PC-3 (cell line): ENCODE measurements around the gene ATE1. TPM values are rescaled to one million over a fixed set of nuclear protein-coding genes. Genes with fewer than 3 reads are reported as not detected.

Experiments
- ATAC-seq: fragments of 200-7000 bp; cut with Tn5 transposase; 2 replicates; pipeline ENCODE4 v1.9.1; 2020; ENCODE audit warnings: mild to moderate bottlenecking, moderate library complexity
- BruUV-seq: library from RNA; stranded (reverse); fragments of 400-500 nt; replicated peaks from 2 replicates; lab custom pipeline; 2021; lab: Mats Ljungman, UMichigan
- CTCF ChIA-PET: fragments of 300-600 bp; sonication (Branson Sonifier 250); formaldehyde crosslinking; loops from one replicate; lab custom pipeline; 2022; ENCODE audit warnings: antibody characterized with exemption; lab: Charles Lee
- POLR2A ChIA-PET: fragments of 300-600 bp; sonication (Branson Sonifier 250); formaldehyde crosslinking; loops from one replicate; lab custom pipeline; 2022; ENCODE audit warnings: antibody characterized with exemption; ENCODE audit not compliant: unreplicated experiment; lab: Charles Lee
- DNase-seq: peaks from one replicate; pipeline ENCODE4 v3.0.0-alpha.2; 2015
- H2AFZ ChIP-seq: fragments of 300-600 bp; sonication (generic); 2 replicates; pipeline ENCODE4 v1.6.0; 2016; ENCODE audit warnings: antibody characterized with exemption, low read length
- H3F3A ChIP-seq: fragments of 300-600 bp; sonication (generic); one replicate; pipeline ENCODE4 v1.6.0; 2017; ENCODE audit warnings: antibody characterized with exemption, low read length, control low read depth, mild to moderate bottlenecking; ENCODE audit not compliant: unreplicated experiment
- H3K27ac ChIP-seq: fragments of 300-600 bp; sonication (generic); 2 replicates; pipeline ENCODE4 v1.5.1; 2016; ENCODE audit warnings: mild to moderate bottlenecking, low read length
- H3K27me3 ChIP-seq: fragments of 300-600 bp; sonication (generic); 2 replicates; pipeline ENCODE4 v1.6.1; 2016; ENCODE audit warnings: low read length, mixed read lengths
- H3K36me3 ChIP-seq: fragments of 300-600 bp; sonication (generic); 2 replicates; pipeline ENCODE4 v1.6.1; 2016; ENCODE audit warnings: low read depth, mixed run types, low read length, mixed read lengths
- H3K4me1 ChIP-seq: fragments of 300-600 bp; sonication (generic); 2 replicates; pipeline ENCODE4 v1.5.1; 2016; ENCODE audit warnings: low read length; ENCODE audit not compliant: insufficient read depth
- H3K4me2 ChIP-seq: fragments of 300-600 bp; sonication (generic); 2 replicates; pipeline ENCODE4 v1.6.0; 2016; ENCODE audit warnings: low read length
- H3K4me3 ChIP-seq: fragments of 300-600 bp; sonication (generic); 2 replicates; pipeline ENCODE4 v1.5.1; 2016; ENCODE audit warnings: mild to moderate bottlenecking, low read length, mixed read lengths
- H3K79me2 ChIP-seq: fragments of 300-600 bp; sonication (generic); 2 replicates; pipeline ENCODE4 v1.6.1; 2017; ENCODE audit warnings: low read length, mixed read lengths
- H3K9ac ChIP-seq: fragments of 300-600 bp; sonication (generic); 2 replicates; pipeline ENCODE4 v1.6.0; 2016; ENCODE audit warnings: mild to moderate bottlenecking, low read length
- H3K9me2 ChIP-seq: fragments of 300-600 bp; sonication (generic); replicated peaks from 2 replicates; pipeline ENCODE4 v1.6.1; 2016; ENCODE audit warnings: mixed run types, low read length, mixed read lengths
- H3K9me3 ChIP-seq: fragments of 300-600 bp; sonication (generic); 2 replicates; pipeline ENCODE4 v1.6.1; 2016; ENCODE audit warnings: low read length, mixed read lengths
- H4K20me1 ChIP-seq: fragments of 300-600 bp; sonication (generic); 2 replicates; pipeline ENCODE4 v1.6.1; 2016; ENCODE audit warnings: low read length, mixed read lengths
- CTCF ChIP-seq: fragments of 300-600 bp; sonication (generic); conservative IDR thresholded peaks from 2 replicates; pipeline ENCODE4 v1.5.1; 2017; ENCODE audit warnings: antibody characterized with exemption, low read depth, mild to moderate bottlenecking, low read length
- EZH2 ChIP-seq: fragments of 300-600 bp; sonication (generic); IDR thresholded peaks from one replicate; pipeline ENCODE4 v1.6.1; 2017; ENCODE audit warnings: antibody characterized with exemption, mild to moderate bottlenecking, low read length; ENCODE audit not compliant: unreplicated experiment
- EZH2phosphoT487 ChIP-seq: fragments of 300-600 bp; sonication (generic); IDR thresholded peaks from 2 replicates; pipeline ENCODE4 v1.6.1; 2018; ENCODE audit warnings: mild to moderate bottlenecking, antibody characterized with exemption, low read length, borderline replicate concordance
- intact Hi-C: fragments of 100-400 bp; cut with micrococcal nuclease; formaldehyde crosslinking; loops from 2 replicates; pipeline ENCODE4 v1.9.0; 2023
- total RNA-seq: library from RNA; depleted of rRNA; stranded (reverse); fragments of >200 nt; gene quantifications from 2 replicates; pipeline ENCODE4 v1.2.3, GENCODE V29; 2014

Gene ATE1
- total RNA-seq, 1 experiment from 2014 or later, result 12.8 TPM

- ATAC-seq (no peak), DNase-seq (no peak)
- H3K9me3 ChIP-seq, result no peaks in the 10 kb centered on the region
- H3K27ac ChIP-seq, result no peak overlapping the region
- POLR2A ChIA-PET, result no interaction called here
- H3K9ac ChIP-seq, result no peak overlapping the region
- BruUV-seq, result no TSS peak
- CTCF ChIA-PET, result no interaction called here
- H4K20me1 ChIP-seq, result no peaks in the 10 kb centered on the region
- H2AFZ ChIP-seq, result no peak overlapping the region
- TF ChIP-seq CTCF, result no peak
- no peak for TF ChIP-seq EZH2phosphoT487
- no peak for TF ChIP-seq EZH2
- no peak overlapping the region for H3K4me2 ChIP-seq
- H3K36me3 ChIP-seq, result no peaks in the 10 kb centered on the region
- no peaks in the 10 kb centered on the region for H3K27me3 ChIP-seq
- no peaks in the 10 kb centered on the region for H3F3A ChIP-seq
- no peaks in the 10 kb centered on the region for H3K4me1 ChIP-seq
- intact Hi-C loops, result no loop called here
- no peaks in the 10 kb centered on the region for H3K9me2 ChIP-seq
- H3K4me3 ChIP-seq, result no peak overlapping the region
- no peaks in the 10 kb centered on the region for H3K79me2 ChIP-seq
Observed at GRCh38 chr10:121813211-121813815, 114.5 kb downstream of the ATE1 start.

DNA sequence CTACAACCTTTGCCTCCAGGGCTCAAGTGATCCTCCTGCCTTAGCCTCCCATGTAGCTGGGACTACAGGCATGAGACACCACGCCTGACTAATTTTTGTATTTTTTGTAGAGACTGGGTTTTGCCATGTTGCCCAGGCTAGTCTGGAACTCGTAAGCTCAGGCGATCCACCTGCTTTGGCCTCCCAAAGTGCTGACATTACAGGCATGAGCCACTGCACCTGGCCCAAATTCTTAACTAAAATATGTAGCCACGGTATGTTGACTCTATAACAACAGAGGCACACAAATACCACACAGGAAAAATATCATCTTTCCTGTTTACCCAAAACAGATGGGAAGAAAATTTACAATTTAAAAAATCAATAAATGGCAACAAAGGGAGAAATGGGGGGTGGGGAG, 115.8 kb downstream of the ATE1 start:
- Histone ChIP-seq H3K4me2 (no peak overlapping the region), H2AFZ (no peak overlapping the region), H3K36me3 (no peaks in the 10 kb centered on the region), H3F3A (no peaks in the 10 kb centered on the region), H3K79me2 (no peaks in the 10 kb centered on the region), H3K27me3 (no peaks in the 10 kb centered on the region), H3K9ac (no peak overlapping the region), H3K9me3 (no peaks in the 10 kb centered on the region), H3K27ac (no peak overlapping the region), H3K4me1 (no peaks in the 10 kb centered on the region), H3K4me3 (no peak overlapping the region), H4K20me1 (no peaks in the 10 kb centered on the region), H3K9me2 (no peaks in the 10 kb centered on the region)
- POLR2A ChIA-PET, result no interaction called here
- DNase-seq, result no peak
- TF ChIP-seq CTCF, result no peak
- TF ChIP-seq EZH2, result no peak
- no peak for TF ChIP-seq EZH2phosphoT487
- no TSS peak for BruUV-seq
- no peak for ATAC-seq
- intact Hi-C loops, result no loop called here
- CTCF ChIA-PET, result interaction anchor here (0.7 kb wide), 1 partner anchor 53 kb away, joined by 3 read pairs; no protein-coding TSS in a partner anchor

DNA sequence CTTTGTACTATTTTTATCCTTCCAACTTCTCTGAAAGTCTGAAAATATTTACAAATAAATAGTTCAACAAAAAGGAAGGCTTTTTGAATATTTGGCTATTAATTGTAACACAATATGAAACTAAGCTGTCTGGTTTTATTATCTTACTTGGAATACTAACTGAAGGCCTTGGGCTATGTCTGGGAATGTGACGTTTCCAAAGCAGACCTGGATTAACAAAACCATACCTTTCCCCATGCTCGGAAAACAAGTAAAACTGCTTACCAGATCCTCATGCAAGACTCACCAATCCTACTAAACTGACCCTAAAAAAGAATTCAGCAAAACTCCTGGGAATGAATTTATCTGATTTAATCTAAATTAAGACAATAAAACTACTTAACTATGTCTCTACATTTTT, 116.4 kb downstream of the ATE1 start:
- BruUV-seq, result no TSS peak
- Histone ChIP-seq H4K20me1 (no peaks in the 10 kb centered on the region), H2AFZ (no peak overlapping the region), H3K9me2 (no peaks in the 10 kb centered on the region), H3K4me3 (no peak overlapping the region), H3K9ac (no peak overlapping the region), H3K36me3 (no peaks in the 10 kb centered on the region), H3K9me3 (no peaks in the 10 kb centered on the region), H3K4me2 (no peak overlapping the region), H3K27me3 (no peaks in the 10 kb centered on the region), H3K4me1 (no peaks in the 10 kb centered on the region), H3K27ac (no peak overlapping the region), H3K79me2 (no peaks in the 10 kb centered on the region), H3F3A (no peaks in the 10 kb centered on the region)
- ChIA-PET CTCF (interaction anchor here (0.7 kb wide), 1 partner anchor 52 kb away, joined by 3 read pairs; no protein-coding TSS in a partner anchor), POLR2A (no interaction called here)
- ATAC-seq (no peak), DNase-seq (no peak)
- intact Hi-C loops, result no loop called here
- no peak for TF ChIP-seq EZH2
- TF ChIP-seq EZH2phosphoT487, result no peak
- no peak for TF ChIP-seq CTCF
